Endothelial cell of hepatic sinusoid (primary cell): ENCODE results near the gene NHEJ1.

Experiments
- in situ Hi-C: cut with HindIII; loops from 2 replicates; pipeline ENCODE4 v1.10.0; 2017; ENCODE audit warnings: low sequenced_read_pairs

The NHEJ1 gene

DNA sequence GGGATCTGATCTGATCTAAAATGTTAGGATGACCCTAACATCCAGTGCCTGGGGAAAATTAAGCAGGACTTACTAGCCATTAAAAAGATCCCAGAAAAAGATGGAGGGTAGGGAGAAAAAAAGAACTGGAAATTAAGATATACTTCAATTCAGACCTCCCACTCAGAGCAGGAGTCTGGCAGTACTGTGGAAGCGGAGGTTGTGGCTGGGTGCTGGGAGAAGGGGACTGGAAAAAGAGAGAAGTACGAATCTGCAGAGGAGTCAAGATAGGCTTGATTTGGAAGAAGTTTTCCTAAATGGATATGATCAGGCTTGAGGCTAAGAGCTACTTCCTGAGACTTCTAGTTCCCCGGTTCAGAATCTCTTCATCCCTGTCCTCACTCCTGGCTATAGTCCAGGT is 66.4 kb downstream of the NHEJ1 start:
- in situ Hi-C loops: no loop called here

- in situ Hi-C loops: no loop called here
These were observed 69.9 kb downstream of the NHEJ1 start for GRCh38 chr2:219090436-219091299.

GRCh38 chr2:219089330-219089729 is 71.3 kb downstream of the NHEJ1 start:
- in situ Hi-C loops: no loop called here

DNA sequence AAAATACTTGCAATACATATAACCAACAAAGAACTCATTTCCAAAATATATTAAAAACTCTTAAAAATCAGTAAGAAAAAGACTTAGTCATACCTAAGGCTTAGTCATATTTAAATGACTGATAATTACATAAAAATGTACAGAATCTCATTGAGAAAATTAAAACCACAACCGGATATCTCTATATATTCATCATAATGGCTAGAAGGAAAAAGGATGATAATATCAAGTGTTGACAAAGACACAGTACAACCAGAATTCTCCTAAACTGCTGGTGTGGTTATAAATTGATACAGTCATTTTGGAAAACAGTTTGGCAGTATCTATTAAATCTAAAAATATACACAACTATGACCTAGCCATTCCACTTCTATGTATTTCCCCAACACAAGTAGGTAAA is 72.8 kb downstream of the NHEJ1 start:
- in situ Hi-C loops: no loop called here

DNA sequence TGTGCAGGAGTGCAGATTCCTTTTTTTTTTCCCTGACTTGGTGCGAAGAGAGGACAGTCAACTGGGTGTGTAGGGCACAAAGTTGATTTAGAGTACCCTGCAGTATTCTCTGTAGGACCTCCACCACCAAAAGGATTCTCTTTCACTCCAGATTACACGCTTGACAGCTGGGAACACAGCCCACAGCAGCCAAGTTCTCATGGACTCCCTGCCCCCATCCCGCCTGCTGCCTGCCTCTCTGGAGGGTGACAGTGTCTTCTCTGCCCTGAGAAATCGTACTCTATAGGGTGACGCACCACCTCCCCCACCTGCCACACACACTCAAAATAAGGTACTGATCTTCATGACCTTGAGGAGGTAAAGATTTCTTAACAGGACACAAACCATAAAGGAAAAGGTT is 73.3 kb downstream of the NHEJ1 start:
- in situ Hi-C loops: no loop called here

DNA sequence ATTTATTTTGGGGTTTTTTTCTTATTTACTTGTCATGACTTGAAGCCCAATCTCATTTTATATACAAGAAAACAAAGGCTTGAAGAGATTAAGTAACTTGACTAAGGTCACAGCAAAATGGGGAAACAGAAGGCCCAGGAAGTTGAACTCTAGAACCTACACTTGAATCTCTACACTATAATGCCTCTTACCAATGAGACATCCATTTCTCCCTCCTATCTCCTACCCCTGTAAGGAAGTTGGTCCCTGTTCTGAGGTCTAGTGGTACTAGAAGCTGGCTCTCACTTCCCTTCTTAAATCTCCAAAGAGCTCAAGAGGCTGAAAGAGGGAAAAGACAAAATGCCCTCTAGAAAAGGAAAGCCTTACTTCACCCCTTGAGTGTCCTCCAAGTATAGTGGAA is 74.4 kb downstream of the NHEJ1 start:
- in situ Hi-C loops: no loop called here

- in situ Hi-C loops: no loop called here
These were observed 75.8 kb downstream of the NHEJ1 start for GRCh38 chr2:219084791-219085190.

- in situ Hi-C loops: no loop called here
These were observed 78.2 kb downstream of the NHEJ1 start for GRCh38 chr2:219082332-219082958.

DNA sequence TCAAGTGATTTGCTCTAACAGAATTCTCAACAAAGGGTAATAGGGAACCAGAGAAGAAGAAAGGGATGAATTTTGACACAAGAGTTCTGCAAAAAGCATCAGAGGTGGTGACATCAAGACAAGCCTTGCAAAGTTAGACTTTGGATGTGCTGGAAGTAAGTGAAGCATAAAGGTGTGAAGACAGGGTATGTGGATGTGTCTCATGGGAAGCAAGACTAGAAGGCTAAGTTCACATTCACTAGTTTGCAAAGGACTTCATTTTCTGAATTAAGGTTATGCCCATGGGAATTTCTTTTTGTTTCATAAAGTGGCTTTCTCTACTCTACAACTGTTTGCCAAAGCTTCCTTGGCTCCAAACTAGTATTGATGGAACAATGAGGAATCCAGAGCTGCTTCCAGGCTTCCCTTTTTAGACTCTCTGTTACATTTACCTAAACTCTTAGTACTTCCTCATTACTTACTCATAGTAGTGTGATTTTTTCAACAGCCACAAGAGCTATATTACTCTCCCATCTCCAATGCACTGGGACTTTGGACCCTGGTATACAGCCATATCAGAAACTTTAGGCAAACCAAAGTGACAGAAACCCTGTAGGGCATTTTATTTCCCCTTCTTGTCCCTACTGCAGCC is 78.8 kb downstream of the NHEJ1 start:
- in situ Hi-C loops: no loop called here

DNA sequence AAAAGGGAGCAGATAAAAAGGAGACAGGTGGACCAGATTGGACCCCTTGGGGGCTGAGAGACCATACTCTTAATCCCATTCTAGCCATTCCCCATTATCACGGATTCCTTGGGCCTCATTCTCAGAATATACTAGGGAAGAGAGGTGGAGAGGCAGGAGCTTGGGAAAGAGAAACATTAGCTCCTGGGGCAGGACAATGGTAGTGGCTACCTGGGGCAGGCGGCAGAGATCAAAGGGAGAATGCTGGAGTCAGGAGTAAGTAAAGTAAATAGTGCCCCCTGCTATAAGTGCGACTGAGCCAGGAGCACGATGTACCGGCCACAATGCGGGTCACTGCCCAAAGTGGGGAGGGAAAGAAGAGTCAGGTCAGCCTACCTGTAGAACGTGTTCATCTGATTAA is 79.5 kb downstream of the NHEJ1 start:
- in situ Hi-C loops: no loop called here

GRCh38 chr2:219079417-219079816 is 81.2 kb downstream of the NHEJ1 start:
- in situ Hi-C loops: no loop called here

GRCh38 chr2:219078951-219079350 is 81.7 kb downstream of the NHEJ1 start:
- in situ Hi-C loops: no loop called here

DNA sequence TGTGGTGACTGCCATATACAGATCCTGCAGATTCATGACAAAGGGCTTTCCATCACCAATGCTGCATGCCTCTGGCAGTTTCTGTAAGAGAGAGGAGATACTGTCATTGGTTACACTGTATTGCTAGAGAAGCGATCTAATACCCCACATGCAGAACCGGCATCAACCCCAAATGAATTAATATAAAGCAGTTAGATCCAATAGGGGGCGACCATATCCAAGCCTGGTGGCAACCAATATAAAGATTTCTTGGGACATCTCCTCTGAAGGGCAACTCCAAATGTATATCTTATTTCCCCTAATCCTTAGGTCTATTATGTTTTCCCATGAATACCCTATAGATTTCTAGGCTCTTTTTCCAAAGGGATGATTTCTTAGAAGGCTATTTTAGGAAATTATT is 82.5 kb downstream of the NHEJ1 start:
- in situ Hi-C loops: no loop called here

DNA sequence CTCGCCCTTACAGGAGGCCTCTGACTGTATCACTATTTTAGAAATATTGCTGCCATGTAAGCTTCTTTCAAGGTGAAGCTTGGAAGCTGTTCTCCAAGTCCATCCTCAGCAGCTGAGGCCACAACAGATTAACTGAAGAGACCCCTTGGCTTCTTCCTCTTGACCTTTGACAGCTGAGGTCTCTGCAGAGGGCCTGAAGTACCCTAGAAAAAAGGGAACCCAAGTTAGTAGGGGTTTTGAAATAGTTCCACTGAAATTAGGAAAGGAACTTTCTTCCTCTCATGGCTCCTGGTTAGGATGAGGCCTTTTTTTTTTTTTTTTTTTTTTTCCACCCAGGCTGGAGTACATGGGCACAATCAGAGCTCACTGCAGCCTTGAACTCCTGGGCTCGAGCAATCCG is 84.4 kb downstream of the NHEJ1 start:
- in situ Hi-C loops: no loop called here

DNA sequence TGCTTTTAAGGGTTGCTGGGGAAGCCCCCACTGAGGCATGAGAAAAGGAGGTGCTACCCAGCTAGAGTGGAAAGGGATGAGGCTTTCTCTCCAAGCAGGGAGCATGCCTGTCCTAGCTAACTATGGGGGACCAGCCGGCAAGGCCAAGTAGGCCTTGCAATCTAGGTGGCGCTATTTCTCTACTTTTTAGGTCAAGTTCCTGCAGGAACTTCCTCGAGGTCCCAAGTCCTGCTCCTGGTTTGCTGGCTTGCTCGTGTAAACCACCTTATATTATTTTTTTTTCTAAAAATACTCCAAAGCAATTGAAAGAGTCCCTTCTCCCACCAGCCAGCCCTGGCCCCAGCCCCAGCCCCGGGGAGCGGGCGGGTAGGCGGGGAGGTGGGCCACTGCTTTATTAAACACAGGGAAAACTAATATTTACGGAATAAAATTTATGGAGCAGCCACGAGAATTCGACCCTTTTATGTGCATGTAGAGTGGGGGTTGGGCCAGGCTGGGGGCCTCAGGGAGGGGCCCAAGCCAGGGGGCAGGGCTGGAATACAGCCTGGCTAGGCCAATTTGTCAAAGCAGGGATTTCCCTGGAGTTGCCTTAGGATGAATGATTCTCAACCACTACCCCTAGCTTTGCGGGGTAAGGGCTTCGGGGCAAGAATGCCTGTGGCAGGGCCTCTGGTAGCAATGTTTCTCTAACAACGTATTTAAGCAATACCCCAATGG is 87.0 kb downstream of the NHEJ1 start:
- in situ Hi-C loops: loop anchor here (25.0 kb wide), 1 partner anchor 264 kb away; the partner anchor contains the start of gene RESP18

DNA sequence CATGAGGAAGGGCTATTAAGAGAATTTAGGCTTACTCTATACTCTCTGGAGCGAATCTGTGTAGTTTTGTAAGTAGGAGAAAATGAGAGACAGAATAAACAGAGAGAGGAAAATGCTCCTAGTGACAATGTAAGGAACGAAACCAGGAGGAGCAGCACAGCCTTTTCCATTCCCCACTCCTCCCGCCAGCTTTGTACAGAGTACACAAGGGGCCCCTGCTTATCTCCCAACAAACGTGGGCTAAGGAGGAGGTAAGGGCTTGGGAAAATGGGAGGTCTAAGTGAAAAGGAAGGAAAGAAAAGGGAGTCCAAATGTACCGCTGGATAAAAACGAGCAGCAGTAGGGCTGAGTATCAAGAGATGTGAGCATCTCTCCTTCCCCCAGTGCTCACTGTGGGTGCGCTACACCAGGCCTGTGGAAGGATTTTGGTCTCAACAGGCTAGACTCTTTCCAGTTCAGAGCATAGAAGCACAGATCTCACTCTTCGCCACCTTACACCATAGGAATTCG is 87.8 kb downstream of the NHEJ1 start:
- in situ Hi-C loops: loop anchor here (25.0 kb wide), 1 partner anchor 265 kb away; the partner anchor contains the start of gene RESP18

- in situ Hi-C loops: loop anchor here (25.0 kb wide), 1 partner anchor 266 kb away; the partner anchor contains the start of gene RESP18
These were observed 89.3 kb downstream of the NHEJ1 start for GRCh38 chr2:219071131-219071816.

DNA sequence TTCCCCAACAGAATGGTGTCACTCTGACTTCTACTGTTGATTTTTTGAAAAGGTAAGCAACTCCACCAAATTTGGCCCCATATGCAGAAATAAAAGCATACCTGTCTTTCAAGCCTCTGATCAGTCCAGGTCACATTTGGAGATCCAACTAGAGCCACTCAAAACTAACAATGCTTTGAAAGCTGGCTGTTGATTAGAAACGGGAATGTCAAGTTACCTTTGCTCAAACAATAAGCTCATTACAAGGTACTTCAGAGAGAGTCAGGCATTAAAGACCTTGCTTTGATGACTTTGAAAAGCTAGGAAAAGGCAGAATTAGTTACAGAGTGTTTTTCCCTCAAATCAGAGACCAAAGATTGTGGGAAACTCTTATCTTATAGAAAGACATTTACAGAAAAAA is 95.1 kb downstream of the NHEJ1 start:
- in situ Hi-C loops: loop anchor here (25.0 kb wide), 1 partner anchor 272 kb away; the partner anchor contains the start of gene RESP18

DNA sequence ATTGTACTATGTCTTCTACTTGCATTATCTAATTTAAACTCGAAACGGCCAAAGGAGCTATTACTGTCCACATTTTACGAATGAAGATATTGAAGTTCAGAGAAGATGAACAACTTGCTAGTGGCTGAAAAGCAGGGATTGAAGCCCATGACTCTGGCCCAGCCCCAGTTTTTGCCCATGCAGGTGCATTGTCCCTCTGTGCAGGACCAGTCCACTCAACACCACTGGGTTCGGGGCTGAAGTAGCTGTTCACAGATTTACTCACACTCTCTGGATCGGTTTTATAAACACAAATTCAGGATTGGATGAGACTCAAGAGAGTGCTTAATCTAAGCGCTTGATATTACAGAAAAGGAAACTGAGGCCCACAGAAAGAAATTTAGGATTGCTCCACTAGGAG is 98.5 kb downstream of the NHEJ1 start:
- in situ Hi-C loops: loop anchor here (5.0 to 25.0 kb wide), 2 partner anchors 45 to 275 kb away; partner anchors contain the start of gene RESP18
